PFSK-1 (cell line): ENCODE data around the gene GAREM1.

Source experiments
- FOXP2 ChIP-seq: optimal IDR thresholded peaks from 2 replicates; pipeline ENCODE3; 2011; ENCODE audit warnings: borderline replicate concordance, control low read depth, inconsistent platforms; ENCODE audit not compliant: insufficient read depth; ENCODE audit errors: extremely low read length, extremely low read depth
- POLR2AphosphoS5 ChIP-seq: IDR thresholded peaks from 2 replicates; pipeline ENCODE4 v1.6.1; 2012; ENCODE audit warnings: low read depth, mild to moderate bottlenecking, control low read depth, low read length, moderate library complexity
- SIN3A ChIP-seq: IDR thresholded peaks from 2 replicates; pipeline ENCODE4 v1.6.1; 2012; ENCODE audit warnings: mild to moderate bottlenecking, low read length, moderate library complexity, borderline replicate concordance; ENCODE audit not compliant: insufficient read depth
- TAF1 ChIP-seq: IDR thresholded peaks from 2 replicates; pipeline ENCODE4 v1.6.1; 2012; ENCODE audit warnings: low read length, control low read depth, borderline replicate concordance; ENCODE audit not compliant: insufficient read depth
- TF ChIP-seq, protein P1 (sequence below), 2 experiments: IDR thresholded peaks; 2 replicates each; pipeline versions ENCODE4 v1.6.1 to v1.8.0; 2011 to 2012; ENCODE audit warnings: low read depth in 2 of 2, low read length in 2 of 2, control low read depth in 1 of 2, inconsistent platforms in 1 of 2, mild to moderate bottlenecking in 1 of 2, moderate library complexity in 1 of 2; ENCODE audit not compliant: insufficient read depth in 1 of 2

The GAREM1 gene

DNA sequence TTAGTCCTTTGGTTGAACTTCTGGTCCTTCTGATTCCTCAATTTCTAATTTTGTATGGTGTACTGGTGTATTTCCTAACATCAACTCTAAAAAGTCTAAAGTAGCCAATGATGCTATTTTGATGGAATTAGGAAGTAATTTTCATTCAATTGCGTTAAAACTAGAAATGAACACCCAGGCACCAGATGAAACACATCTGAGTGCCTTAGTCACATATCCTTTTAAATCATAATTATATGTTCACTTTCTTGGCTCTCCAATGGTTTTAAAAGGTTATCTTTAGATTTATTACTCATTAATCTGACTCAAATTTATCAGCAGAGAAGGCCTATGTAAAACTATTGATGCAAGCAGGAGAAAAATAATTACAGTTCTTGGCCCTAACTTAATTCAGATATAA lies 119.7 kb downstream of the GAREM1 start:
- TF ChIP-seq FOXP2: no peak
- no peak for TF ChIP-seq SIN3A
- TF ChIP-seq TAF1: no peak
- TF ChIP-seq POLR2AphosphoS5: no peak
- TF ChIP-seq, protein P1, sequence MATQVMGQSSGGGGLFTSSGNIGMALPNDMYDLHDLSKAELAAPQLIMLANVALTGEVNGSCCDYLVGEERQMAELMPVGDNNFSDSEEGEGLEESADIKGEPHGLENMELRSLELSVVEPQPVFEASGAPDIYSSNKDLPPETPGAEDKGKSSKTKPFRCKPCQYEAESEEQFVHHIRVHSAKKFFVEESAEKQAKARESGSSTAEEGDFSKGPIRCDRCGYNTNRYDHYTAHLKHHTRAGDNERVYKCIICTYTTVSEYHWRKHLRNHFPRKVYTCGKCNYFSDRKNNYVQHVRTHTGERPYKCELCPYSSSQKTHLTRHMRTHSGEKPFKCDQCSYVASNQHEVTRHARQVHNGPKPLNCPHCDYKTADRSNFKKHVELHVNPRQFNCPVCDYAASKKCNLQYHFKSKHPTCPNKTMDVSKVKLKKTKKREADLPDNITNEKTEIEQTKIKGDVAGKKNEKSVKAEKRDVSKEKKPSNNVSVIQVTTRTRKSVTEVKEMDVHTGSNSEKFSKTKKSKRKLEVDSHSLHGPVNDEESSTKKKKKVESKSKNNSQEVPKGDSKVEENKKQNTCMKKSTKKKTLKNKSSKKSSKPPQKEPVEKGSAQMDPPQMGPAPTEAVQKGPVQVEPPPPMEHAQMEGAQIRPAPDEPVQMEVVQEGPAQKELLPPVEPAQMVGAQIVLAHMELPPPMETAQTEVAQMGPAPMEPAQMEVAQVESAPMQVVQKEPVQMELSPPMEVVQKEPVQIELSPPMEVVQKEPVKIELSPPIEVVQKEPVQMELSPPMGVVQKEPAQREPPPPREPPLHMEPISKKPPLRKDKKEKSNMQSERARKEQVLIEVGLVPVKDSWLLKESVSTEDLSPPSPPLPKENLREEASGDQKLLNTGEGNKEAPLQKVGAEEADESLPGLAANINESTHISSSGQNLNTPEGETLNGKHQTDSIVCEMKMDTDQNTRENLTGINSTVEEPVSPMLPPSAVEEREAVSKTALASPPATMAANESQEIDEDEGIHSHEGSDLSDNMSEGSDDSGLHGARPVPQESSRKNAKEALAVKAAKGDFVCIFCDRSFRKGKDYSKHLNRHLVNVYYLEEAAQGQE (IDR thresholded peaks at IDR 0.05; ENCODE audit: insufficient read depth in 1 of 2, low read depth in 2 of 2, low read length in 2 of 2): no peak

DNA sequence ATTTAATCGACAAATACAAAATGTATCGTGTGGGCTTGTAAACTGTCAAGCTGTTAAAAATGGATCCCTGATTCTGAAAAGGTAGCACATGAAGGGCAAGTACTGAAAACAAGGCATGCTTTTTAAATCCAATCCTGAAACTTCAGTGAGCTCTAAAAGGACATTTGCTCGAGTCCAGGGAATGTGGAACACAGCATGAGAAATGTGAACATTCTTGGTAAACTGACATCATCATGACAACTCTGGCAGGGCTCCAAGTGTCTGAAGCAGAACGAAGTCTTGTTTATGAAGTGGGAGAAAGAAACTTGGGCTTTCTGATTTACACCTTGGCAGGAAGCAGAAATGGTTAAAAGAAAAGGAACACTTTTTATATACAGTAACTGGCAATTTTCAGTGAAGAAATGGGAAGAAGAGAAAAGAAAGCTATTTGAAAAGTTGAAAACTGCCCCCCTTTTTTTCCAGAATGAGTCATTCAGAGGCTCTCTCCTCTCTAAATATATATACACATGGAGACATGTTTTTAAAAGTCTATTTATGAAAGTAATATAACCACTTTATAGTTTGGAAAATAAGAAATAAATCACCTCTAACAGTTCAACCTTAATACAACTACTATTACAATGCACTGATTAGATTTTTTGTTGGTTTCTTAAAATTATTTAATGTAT lies 120.8 kb downstream of the GAREM1 start:
- TF ChIP-seq FOXP2 (no peak), TAF1 (no peak), POLR2AphosphoS5 (no peak), SIN3A (no peak)
- TF ChIP-seq, protein P1 (IDR thresholded peaks at IDR 0.05; ENCODE audit: insufficient read depth in 1 of 2, low read depth in 2 of 2, low read length in 2 of 2): no peak

DNA sequence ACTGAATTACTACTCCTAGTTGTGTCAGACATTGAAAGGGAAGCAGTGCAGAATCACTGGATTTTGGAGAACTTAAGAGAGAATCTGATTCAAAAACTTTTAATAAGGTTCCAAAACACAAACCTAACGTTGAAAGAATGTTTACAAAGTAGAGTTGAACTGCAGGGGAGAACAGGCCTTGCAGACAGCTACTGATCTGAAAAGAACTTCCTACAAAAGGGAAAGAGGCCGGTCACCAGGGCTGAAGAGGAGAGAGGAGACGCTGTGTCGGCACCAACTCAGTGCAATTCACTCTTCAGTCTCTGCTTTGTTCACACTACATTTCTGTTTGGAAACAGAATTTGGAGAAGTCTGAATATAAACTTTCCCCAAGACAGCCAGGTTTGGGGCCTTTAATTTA lies 124.0 kb downstream of the GAREM1 start:
- TF ChIP-seq SIN3A (no peak), TAF1 (no peak), FOXP2 (no peak), POLR2AphosphoS5 (no peak)
- TF ChIP-seq, protein P1 (IDR thresholded peaks at IDR 0.05; ENCODE audit: insufficient read depth in 1 of 2, low read depth in 2 of 2, low read length in 2 of 2): no peak

DNA sequence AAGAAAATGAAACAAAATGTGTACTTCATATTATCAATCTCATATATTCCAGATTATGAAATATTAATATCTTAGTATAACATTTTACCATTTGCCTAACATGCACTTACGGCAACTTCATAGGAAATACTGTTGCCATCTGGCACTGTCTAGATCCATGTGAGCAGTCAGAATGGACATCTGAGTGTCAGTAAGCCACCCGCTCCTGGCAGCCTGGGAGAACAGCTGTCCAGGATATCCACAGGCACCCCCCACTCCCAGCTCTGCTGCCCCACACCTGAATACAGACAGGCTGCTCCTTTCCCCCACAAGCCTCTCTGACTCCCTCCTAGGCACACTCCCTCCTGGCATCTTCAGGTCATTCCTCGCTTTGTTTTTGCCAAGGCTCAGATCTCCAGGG lies 127.0 kb downstream of the GAREM1 start:
- TF ChIP-seq SIN3A: no peak
- no peak for TF ChIP-seq TAF1
- TF ChIP-seq, protein P1 (IDR thresholded peaks at IDR 0.05; ENCODE audit: insufficient read depth in 1 of 2, low read depth in 2 of 2, low read length in 2 of 2): no peak
- TF ChIP-seq POLR2AphosphoS5: no peak
- TF ChIP-seq FOXP2: no peak

DNA sequence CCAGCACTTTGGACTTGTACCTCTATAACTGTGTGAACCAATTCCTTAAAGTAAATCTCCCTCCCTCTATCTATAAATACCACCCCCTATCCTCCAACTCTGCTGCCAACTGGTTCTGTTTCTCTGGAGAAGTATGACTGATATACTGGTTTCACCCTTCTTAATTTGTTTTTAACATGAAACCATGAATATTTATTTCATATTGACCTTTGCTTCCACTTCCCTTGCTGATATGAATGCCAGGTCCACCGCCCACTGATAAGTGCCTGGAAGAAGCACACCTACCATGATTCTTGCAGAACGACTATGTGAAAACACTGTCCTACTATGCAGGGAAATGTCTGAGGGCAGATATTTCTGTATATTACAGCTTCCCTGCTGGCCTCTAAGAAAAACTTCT lies 131.6 kb downstream of the GAREM1 start:
- TF ChIP-seq, protein P1 (IDR thresholded peaks at IDR 0.05; ENCODE audit: insufficient read depth in 1 of 2, low read depth in 2 of 2, low read length in 2 of 2): no peak
